GM21423 (cell line): Measurements from ENCODE around the gene ZNF654.
"Not testable (repeated sequence)": the region's sequence is repeated elsewhere in the genome, so short reads cannot be mapped to it uniquely, and the experiment has no call there.

Source experiments
- ATAC-seq: cut with Tn5 transposase; IDR thresholded peaks from one replicate; pipeline ENCODE4 v1.9.1; 2021; ENCODE audit warnings: mild to moderate bottlenecking, moderate library complexity; ENCODE audit not compliant: unreplicated experiment

The ZNF654 gene

GRCh38 chr3:88059380-88060170 lies 520 bp downstream of the ZNF654 start:
- peak; percentile 7 for ATAC-seq

- ATAC-seq = no peak
These were observed 2.7 kb downstream of the ZNF654 start for GRCh38 chr3:88061746-88062145.

DNA sequence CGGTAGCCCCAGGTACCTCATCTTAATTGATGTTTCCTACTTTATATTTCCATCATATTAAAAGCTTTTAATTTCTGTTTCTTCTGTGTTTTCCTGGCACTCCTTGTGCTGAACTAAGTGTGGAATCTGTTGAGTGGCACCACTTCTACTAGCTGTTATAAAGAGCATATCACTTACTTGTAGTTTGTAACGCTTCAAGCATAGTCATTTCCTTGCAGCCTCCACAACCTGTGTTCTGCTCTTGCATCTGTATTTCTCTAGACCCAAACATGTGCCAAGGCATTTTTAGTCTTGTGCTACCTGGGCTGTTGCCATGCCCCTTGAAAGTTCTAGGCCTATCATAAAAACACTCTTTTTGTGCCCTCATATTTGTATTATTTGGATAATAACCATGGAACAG lies 16.0 kb downstream of the ZNF654 start:
- no peak for ATAC-seq

DNA sequence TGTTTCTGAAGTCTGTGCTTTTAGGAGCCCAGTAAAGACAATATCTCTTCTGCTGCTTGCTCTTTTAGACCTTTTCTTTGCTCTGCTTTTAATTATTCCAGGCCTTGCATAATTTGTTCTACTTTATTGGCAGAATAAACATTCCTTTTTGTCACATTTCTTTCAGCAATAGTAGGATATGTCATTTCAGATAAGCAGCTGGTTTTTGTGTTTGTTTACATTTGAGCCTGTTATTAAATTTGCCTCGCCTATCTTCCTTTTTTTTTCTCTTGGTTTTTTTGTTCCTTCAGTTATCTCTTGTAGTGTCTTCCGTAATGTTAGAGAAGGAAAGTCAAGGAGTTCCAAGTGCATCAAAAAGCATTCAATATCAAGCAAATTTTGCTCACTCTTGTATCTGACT lies 16.4 kb downstream of the ZNF654 start:
- ATAC-seq = no peak

DNA sequence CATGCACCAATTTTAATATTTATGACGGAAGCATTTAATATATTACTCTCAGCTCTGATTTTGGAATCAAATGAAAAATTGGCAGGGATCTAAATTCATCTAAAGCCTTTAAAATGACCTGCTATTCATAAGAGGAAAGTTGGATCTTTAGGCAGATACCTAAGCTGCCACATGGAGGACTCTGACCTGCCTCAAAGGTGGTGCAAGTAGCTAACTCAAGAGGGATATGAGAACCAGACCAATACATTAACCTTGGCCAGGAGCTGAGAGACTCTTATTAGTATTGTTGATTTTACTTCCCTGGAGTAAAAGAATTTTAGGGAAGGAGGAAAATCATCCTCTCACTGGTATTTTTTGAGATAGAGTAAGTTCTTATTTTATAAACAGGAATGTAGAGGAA lies 17.7 kb downstream of the ZNF654 start:
- ATAC-seq = no peak

DNA sequence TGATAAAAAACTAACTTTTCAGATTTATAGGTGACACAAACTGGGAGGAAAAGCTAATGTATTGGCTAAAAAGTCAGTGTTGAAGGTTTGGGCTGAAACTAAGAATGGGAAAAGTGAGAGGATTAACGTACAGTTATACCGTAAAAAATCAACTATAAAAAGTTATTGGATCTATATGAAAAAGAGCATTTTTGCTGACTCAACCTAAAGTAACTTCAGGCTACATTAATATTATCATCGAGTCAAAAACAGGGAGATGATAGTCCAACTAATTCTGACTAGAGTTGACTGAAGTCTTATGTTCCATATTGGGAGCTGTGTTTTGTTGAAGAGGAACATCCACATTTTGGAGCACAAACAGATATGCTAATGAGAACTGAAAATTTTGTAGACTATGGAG lies 19.9 kb downstream of the ZNF654 start:
- ATAC-seq = no peak

GRCh38 chr3:88082854-88083253 lies 23.8 kb downstream of the ZNF654 start:
- ATAC-seq = no peak

- no peak for ATAC-seq
These were observed 25.0 kb downstream of the ZNF654 start for GRCh38 chr3:88084097-88084501.

DNA sequence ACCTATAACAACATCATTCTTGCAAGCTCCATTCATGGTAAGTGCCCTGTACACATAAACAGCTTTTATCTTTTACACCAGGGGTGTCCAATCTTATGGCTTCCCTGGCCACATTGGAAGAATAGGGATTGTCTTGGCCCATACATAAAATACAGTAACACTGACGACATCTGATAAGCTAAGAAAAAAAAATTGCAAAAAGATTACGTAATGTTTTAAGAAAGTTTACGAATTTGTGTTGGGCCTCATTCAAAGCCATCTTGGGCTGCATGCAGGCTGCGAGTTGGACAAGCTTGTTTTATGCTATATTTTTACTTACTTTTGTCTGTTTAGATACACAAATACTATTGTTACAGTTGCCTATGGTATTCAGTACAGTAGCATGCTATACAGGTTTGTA lies 31.6 kb downstream of the ZNF654 start:
- ATAC-seq = no peak

GRCh38 chr3:88092270-88092669 lies 33.2 kb downstream of the ZNF654 start:
- no peak for ATAC-seq

DNA sequence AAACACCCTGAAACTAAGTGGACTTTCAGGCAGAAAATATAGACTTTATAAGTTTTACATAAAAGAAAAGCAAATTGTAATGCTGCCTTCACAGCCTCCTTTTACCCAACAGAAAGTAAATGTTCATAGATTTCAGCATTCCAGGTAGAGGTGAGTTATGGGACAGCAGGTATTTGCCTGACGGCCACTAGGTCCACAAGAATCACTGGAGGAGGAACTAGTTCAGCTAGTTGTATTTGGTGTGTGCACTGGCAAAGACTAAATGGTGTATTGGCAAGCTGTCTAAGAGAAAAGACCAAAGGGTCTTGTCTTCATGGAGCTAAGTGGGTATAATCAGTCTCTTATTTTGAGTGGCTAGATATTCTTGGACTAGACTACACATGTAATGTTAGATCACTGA lies 34.2 kb downstream of the ZNF654 start:
- ATAC-seq = no peak

DNA sequence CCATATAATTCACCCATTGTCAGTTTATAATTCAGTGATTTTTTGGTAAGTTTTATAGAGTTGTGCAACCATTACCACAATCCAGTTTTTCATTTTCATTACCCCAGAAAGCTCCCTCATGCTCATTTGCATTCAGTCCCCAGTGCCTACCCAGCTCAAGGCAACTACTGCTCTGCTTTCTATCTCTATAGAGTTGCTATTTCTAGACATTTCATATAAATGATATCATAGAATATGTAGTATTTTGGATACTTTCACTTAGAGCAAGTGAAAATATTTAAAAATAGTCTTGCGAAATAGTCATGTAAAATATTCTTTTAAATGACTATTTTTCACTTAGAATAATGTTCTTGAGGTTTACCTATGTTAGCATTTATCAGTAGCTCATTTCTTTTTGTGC lies 42.1 kb downstream of the ZNF654 start:
- ATAC-seq = no peak

DNA sequence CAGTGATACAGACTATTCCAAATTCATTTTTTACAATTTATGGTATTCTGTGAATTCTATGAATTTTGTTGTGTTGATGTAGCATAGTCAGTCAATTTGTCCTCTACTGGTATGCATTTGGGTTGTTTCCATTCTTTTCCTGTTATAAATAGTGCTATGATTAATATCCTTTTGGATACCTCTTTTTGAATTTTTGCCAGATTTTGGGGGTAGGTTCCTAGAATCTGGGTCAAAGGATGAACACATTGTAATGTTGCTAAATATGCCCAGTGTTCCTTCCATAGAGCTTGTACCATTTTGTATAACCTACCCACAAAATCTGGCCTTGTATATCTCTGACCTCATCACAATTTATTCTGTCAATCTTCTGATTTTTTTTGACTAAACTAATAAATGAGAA lies 46.3 kb downstream of the ZNF654 start:
- no peak for ATAC-seq

DNA sequence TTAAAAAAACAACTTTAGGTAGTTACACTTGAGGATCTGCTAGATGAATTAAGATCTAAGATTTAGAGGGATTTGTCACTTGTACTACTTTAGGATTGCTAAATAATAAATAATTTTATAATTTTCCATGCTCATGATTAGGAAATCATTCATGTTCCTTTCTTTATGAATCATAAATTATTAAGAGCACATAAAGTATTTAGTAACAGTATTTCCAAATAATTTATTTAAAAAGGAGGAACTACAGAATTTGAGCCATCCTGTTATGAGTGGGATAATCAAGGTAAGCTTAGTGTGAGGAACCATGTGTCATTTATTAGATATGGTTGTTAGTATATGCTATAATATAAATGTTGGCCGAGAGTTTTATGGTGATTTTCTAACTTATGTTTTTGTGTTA lies 53.2 kb downstream of the ZNF654 start:
- no peak for ATAC-seq

- ATAC-seq = peak; percentile 88
These were observed 54.5 kb downstream of the ZNF654 start for GRCh38 chr3:88113311-88114162.

DNA sequence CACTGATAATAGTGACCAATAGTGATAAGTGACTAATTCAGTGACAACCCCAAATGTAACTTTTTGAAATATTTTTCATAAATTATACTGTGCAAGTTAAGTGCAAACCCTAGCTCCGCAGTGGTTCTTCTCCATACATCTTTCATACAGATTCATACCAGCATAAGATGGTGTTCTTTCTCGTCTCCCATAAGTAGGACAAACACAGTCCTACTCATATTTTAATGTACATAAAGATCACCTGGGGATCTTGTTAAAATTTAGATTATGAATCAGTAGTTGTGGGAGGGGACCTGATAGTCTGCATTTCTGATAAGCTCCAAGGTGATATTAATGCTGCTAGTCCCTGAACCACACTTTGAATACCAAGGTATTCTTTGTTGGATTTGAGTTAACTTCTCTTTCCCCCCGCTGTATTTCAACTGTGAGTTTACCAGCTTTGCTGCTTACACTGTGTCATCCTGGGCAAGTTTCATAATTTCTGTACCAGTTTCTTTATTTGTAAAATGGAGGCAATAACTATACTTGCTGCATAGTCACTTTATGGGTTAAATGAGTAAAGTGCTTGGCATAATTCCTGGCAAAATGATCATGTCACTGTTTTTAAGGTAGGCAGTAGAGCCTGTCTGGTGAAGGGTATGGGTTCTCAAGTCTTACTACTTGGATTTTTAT lies 56.0 kb downstream of the ZNF654 start:
- ATAC-seq = no peak

- no peak for ATAC-seq
These were observed 58.6 kb downstream of the ZNF654 start for GRCh38 chr3:88117683-88118082.

DNA sequence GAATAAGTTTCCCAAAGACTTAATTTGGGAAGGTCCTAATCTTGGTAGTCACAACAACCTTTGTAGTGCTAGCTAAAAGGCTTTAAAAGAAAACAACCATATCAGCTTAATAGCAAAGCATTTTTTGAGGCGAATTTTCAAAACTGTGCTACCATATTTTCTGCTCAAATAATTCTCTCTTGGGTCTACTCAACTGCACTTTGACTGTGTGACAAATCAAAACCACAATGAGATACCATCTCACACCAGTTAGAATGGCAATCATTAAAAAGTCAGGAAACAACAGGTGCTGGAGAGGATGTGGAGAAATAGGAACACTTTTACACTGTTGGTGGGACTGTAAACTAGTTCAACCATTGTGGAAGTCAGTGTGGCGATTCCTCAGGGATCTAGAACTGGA lies 59.5 kb downstream of the ZNF654 start:
- not testable (repeated sequence) for ATAC-seq

DNA sequence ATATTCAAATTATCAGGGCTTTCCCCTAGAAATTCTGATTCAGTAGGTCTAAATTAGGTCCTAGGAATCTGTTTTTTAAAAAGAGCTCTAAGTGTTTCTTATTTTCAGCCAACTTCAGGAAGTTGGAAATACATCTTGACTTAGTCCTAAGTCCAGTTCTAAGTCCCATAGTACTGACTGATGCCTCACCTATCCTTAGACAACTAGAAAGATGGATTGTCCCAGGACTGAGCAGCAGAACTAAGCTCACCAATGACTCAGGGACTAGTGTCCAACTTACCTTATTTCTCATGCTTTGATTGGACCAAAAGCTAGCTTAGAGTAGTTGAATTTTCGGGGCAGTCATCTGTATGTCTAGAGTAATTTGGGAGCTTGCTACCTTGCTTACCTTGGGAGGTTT lies 64.5 kb downstream of the ZNF654 start:
- ATAC-seq = no peak

DNA sequence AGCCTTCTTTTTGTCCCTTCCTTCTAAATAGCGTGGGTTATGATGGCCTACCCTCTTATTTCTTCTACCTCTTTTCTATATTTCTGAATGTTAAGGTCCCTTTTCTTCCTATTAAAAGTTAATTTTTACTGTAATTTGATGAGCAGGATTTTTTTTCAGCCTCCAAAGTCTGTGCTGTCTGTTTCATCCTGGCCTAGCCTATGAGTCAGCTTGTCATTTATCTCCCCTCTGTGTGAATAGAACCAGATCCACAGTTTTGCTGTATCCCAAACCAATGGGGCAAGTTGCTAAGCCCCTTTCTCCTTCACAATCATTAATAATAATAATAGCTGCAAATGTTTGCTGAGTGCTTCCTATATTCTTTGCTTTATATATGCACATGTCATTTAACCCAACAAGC lies 72.6 kb downstream of the ZNF654 start:
- no peak for ATAC-seq

- ATAC-seq = no peak
These were observed 73.8 kb downstream of the ZNF654 start for GRCh38 chr3:88132894-88133293.
